Measurements from ENCODE around the gene BUD31. TPM values are rescaled to one million over a fixed set of nuclear protein-coding genes. Genes with fewer than 3 reads are reported as not detected.

The BUD31 gene
- total and polyA plus RNA-seq, 2 of the 13 experiments (the other 11 are each of a cell fraction or from before 2014, with no cell fraction given) = 35.1 to 79.1 TPM

GRCh38 chr7:99368750-99369389, 39.9 kb upstream of the BUD31 start:
- no TSS peak for BruUV-seq (replicated peaks)
- Histone ChIP-seq H2AFZ (ENCODE audit: low read length) (no peak overlapping the region), H3K79me2 (ENCODE audit: insufficient read depth, low read length) (no peaks in the 10 kb centered on the region), H3K9me3 (ENCODE audit: low read length) (no peaks in the 10 kb centered on the region), H3K4me3 (replicated peaks in 1 of 3; ENCODE audit: insufficient read depth in 1 of 3, low read depth in 2 of 3, low read length in 3 of 3) (no peak overlapping the region), H3K4me1 (ENCODE audit: insufficient read depth, low read length) (peaks cover 26% of the 10 kb centered on the region), H3K4me2 (ENCODE audit: low read depth, low read length) (no peak overlapping the region), H4K20me1 (ENCODE audit: insufficient read depth, low read length) (no peaks in the 10 kb centered on the region), H3K27me3 (ENCODE audit: control insufficient read depth in 1 of 2, insufficient read depth in 2 of 2, low read length in 2 of 2) (no peaks in the 10 kb centered on the region), H3K9ac (ENCODE audit: insufficient read depth, low read depth, low read length) (no peak overlapping the region), H3K36me3 (replicated peaks in 1 of 2; ENCODE audit: control insufficient read depth in 1 of 2, insufficient read depth in 2 of 2, low read length in 2 of 2) (peaks cover 5 to 25% of the 10 kb centered on the region in 2 experiments; a peak in 4 of 5 replicates), H3K27ac (ENCODE audit: extremely low read length, insufficient read depth, low read length) (no peak overlapping the region)
- CTCF ChIA-PET (ENCODE audit: low intra/inter-chr PET ratio, low total read pairs) = no interaction called here
- in situ Hi-C loops (cut with HindIII; ENCODE audit: extremely low pct_ligation_motif_present, low pct_unique_long_range_greater_than_20kb) = no loop called here
- WGBS (ENCODE audit: low lambda C conversion rate) = 95% methylated on average over 13 of the region's 13 CpGs
- TF ChIP-seq, protein P1, sequence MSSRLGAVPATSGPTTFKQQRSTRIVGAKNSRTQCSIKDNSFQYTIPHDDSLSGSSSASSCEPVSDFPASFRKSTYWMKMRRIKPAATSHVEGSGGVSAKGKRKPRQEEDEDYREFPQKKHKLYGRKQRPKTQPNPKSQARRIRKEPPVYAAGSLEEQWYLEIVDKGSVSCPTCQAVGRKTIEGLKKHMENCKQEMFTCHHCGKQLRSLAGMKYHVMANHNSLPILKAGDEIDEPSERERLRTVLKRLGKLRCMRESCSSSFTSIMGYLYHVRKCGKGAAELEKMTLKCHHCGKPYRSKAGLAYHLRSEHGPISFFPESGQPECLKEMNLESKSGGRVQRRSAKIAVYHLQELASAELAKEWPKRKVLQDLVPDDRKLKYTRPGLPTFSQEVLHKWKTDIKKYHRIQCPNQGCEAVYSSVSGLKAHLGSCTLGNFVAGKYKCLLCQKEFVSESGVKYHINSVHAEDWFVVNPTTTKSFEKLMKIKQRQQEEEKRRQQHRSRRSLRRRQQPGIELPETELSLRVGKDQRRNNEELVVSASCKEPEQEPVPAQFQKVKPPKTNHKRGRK (CRISPR knock-in tag; IDR thresholded peaks at IDR 0.05) = no peak
- TF ChIP-seq, protein P2, sequence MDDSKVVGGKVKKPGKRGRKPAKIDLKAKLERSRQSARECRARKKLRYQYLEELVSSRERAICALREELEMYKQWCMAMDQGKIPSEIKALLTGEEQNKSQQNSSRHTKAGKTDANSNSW (CRISPR knock-in tag; IDR thresholded peaks at IDR 0.05; ENCODE audit: borderline replicate concordance) = no peak
- no peak for TF ChIP-seq HMGXB4 (CRISPR knock-in tag; IDR thresholded peaks at IDR 0.05; ENCODE audit: borderline replicate concordance in 1 of 2, low read depth in 1 of 2)
- ATAC-seq (no peak), FAIRE-seq (no peak), DNase-seq (ENCODE audit: low spot score) (no peak)
- POLR2A ChIA-PET = no interaction called here
- intact Hi-C loops (cut with micrococcal nuclease; ENCODE audit: unreplicated experiment) = no loop called here

All from HepG2 (cell line).